CD4-positive, alpha-beta T cell (primary cell): Measurements from ENCODE around the gene MSL3. TPM values are rescaled to one million over a fixed set of nuclear protein-coding genes. Genes with fewer than 3 reads are reported as not detected.

Source experiments
- ATAC-seq: fragments of 200-7000 bp; cut with Tn5 transposase; one replicate; pipeline ENCODE4 v1.10.0; 2022; ENCODE audit warnings: mild to moderate bottlenecking; ENCODE audit not compliant: poor library complexity
- CTCF ChIA-PET: fragments of 350-600 bp; sonication (Branson Sonifier 250); formaldehyde crosslinking; loops from one replicate; lab custom pipeline; 2021; ENCODE audit warnings: antibody characterized with exemption, inconsistent platforms; lab: Charles Lee
- POLR2A ChIA-PET: fragments of 350-600 bp; sonication (Branson Sonifier 250); formaldehyde crosslinking; loops from one replicate; lab custom pipeline; 2021; ENCODE audit warnings: antibody characterized with exemption, inconsistent platforms; lab: Charles Lee
- DNase-seq, 14 experiments: peaks; one replicate each; pipeline ENCODE4 v3.0.0-alpha.2; 2013 to 2020; ENCODE audit warnings: mixed read lengths in 2 of 14
- H3K27ac ChIP-seq, 2 donors: one replicate each; pipeline versions ENCODE4 v1.5.1 to v1.7.0; 2013; ENCODE audit warnings: low read length in 2 of 2, low read depth in 1 of 2, mild to moderate bottlenecking in 1 of 2
- H3K27me3 ChIP-seq, 2 experiments: 1 replicate in 1 of 2; 2 replicates in 1 of 2; pipeline versions ENCODE4 v1.6.1 to v1.7.0; 2013; ENCODE audit warnings: low read length in 2 of 2, control low read depth in 1 of 2, mild to moderate bottlenecking in 1 of 2, moderate library complexity in 1 of 2; ENCODE audit not compliant: insufficient read depth in 2 of 2, control insufficient read depth in 1 of 2
- H3K36me3 ChIP-seq: one replicate; pipeline ENCODE4 v1.6.1; 2013; ENCODE audit warnings: low read length, control low read depth; ENCODE audit not compliant: insufficient read depth
- H3K4me1 ChIP-seq: one replicate; pipeline ENCODE4 v1.6.1; 2013; ENCODE audit warnings: low read length, control low read depth; ENCODE audit not compliant: insufficient read depth
- H3K4me3 ChIP-seq: one replicate; pipeline ENCODE4 v1.5.1; 2013; ENCODE audit warnings: mild to moderate bottlenecking, low read length, moderate library complexity
- H3K9me3 ChIP-seq, 2 experiments: 1 replicate in 1 of 2; 2 replicates in 1 of 2; pipeline versions ENCODE4 v1.6.1 to v1.7.0; 2013; ENCODE audit warnings: low read length in 2 of 2, mild to moderate bottlenecking in 2 of 2, control low read depth in 1 of 2, moderate library complexity in 1 of 2; ENCODE audit not compliant: control insufficient read depth in 1 of 2, insufficient read depth in 1 of 2
- H3K27ac Mint-ChIP-seq: one replicate; pipeline ENCODE4 v1.8.0; 2020; ENCODE audit warnings: mixed read lengths
- H3K27me3 Mint-ChIP-seq: one replicate; pipeline ENCODE4 v1.8.0; 2021; ENCODE audit warnings: mixed read lengths
- H3K36me3 Mint-ChIP-seq: one replicate; pipeline ENCODE4 v1.8.0; 2021; ENCODE audit warnings: low read depth, mixed read lengths
- H3K4me1 Mint-ChIP-seq: one replicate; pipeline ENCODE4 v1.8.0; 2021; ENCODE audit warnings: low read depth, mixed read lengths
- H3K4me3 Mint-ChIP-seq: one replicate; pipeline ENCODE4 v1.8.0; 2020; ENCODE audit warnings: mild to moderate bottlenecking, mixed read lengths
- H3K9me3 Mint-ChIP-seq: one replicate; pipeline ENCODE4 v1.8.0; 2020; ENCODE audit warnings: mixed read lengths
- intact Hi-C, 2 experiments: fragments of 100-400 bp; cut with DNase I in 1 of 2; cut with micrococcal nuclease in 1 of 2; formaldehyde crosslinking; loops; one replicate each; pipeline versions ENCODE4 v1.15.1 to v1.9.0; 2023 to 2025; cut with DNase I, micrococcal nuclease
- total RNA-seq, 174 experiments: library from RNA in 2 of 174; stranded (reverse) in 2 of 174; gene quantifications; one replicate each; pipeline ENCODE4 v1.2.3 and lab custom pipeline; 2021 to 2026
- TF ChIP-seq, protein P1 (sequence below): fragments of 200-600 bp; IDR thresholded peaks from one replicate; pipeline ENCODE4 v1.8.0; 2022; ENCODE audit warnings: antibody characterized with exemption, mild to moderate bottlenecking

The MSL3 gene
- total RNA-seq, 2 experiments from 2014 or later = 126 to 137 TPM

DNA sequence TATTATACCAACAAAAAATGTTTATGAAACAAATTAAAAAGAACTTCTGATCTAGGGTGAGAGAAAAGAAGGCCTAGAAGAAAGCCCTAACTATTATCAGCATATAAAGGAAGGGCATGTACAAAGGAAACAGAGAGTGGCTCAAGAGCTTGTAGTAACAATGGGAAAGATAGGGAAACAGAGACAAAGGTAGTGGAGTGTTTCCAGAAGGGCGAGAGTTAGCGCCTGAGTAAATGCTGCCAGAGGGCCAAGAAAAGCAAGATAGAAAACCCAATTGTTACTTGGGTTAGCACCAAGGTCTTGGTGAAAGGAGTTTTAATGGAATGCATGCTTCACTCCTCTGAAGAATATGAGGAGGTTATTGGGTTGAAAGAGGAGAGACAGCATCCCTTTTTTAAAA lies 16.5 kb upstream of the MSL3 start:
- TF ChIP-seq, protein P1, sequence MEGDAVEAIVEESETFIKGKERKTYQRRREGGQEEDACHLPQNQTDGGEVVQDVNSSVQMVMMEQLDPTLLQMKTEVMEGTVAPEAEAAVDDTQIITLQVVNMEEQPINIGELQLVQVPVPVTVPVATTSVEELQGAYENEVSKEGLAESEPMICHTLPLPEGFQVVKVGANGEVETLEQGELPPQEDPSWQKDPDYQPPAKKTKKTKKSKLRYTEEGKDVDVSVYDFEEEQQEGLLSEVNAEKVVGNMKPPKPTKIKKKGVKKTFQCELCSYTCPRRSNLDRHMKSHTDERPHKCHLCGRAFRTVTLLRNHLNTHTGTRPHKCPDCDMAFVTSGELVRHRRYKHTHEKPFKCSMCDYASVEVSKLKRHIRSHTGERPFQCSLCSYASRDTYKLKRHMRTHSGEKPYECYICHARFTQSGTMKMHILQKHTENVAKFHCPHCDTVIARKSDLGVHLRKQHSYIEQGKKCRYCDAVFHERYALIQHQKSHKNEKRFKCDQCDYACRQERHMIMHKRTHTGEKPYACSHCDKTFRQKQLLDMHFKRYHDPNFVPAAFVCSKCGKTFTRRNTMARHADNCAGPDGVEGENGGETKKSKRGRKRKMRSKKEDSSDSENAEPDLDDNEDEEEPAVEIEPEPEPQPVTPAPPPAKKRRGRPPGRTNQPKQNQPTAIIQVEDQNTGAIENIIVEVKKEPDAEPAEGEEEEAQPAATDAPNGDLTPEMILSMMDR = no peak
- Histone ChIP-seq H3K27me3 (no peaks in the 10 kb centered on the region), H3K4me3 (no peak overlapping the region), H3K36me3 (no peaks in the 10 kb centered on the region), H3K4me1 (no peaks in the 10 kb centered on the region), H3K27ac (no peak overlapping the region), H3K9me3 (no peaks in the 10 kb centered on the region)
- intact Hi-C loops = no loop called here
- no peaks in the 10 kb centered on the region for H3K36me3 Mint-ChIP-seq
- H3K27ac Mint-ChIP-seq = no peak overlapping the region
- ChIA-PET CTCF (no interaction called here), POLR2A (no interaction called here)
- no peaks in the 10 kb centered on the region for H3K4me1 Mint-ChIP-seq
- no peak for ATAC-seq
- H3K9me3 Mint-ChIP-seq = no peaks in the 10 kb centered on the region
- H3K4me3 Mint-ChIP-seq = no peak overlapping the region
- DNase-seq = no peak
- peaks cover 5% of the 10 kb centered on the region for H3K27me3 Mint-ChIP-seq

DNA sequence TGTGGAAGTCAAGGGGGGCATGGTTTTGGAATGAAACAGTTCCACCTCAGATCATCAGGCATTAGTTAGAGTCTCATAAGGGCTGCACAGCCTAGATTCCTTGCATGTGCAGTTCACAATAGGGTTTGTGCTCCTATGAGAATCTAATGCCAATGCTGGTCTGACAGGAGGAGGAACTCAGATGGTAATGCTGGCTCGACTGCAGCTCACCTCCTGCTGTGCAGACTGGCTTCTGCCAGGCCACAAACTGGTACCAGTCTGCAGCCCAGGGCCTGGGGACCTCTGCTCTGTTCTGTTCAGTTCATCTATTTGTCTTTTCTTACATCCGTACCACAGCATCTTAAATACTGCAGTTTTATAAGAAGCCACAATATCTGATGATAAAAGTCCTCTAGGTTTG lies 12.2 kb upstream of the MSL3 start:
- intact Hi-C loops = no loop called here
- POLR2A ChIA-PET = no interaction called here

DNA sequence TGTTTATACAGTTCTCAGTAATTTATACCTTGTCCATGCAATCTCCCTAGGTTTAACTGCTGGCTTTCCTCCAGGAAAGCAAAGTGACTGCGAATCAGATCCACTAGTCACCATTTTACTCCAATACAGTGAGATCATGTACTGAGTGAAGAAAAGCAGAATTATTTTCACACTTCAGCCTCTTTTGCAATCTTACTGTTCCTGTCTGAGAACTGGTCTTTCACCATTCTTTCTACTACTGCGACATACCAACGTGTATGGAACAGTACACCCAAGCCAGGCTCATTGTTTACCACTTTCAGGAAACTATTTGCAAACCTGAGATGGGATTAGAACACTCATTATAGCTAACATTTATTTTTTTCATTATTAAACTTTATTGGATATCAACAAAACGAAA lies 8.0 kb upstream of the MSL3 start:
- Mint-ChIP-seq H3K36me3 (no peaks in the 10 kb centered on the region), H3K27ac (no peak overlapping the region), H3K9me3 (no peaks in the 10 kb centered on the region), H3K4me1 (no peaks in the 10 kb centered on the region), H3K4me3 (no peak overlapping the region), H3K27me3 (no peaks in the 10 kb centered on the region)
- Histone ChIP-seq H3K4me1 (no peaks in the 10 kb centered on the region), H3K27me3 (no peaks in the 10 kb centered on the region), H3K4me3 (no peak overlapping the region), H3K9me3 (no peaks in the 10 kb centered on the region), H3K36me3 (no peaks in the 10 kb centered on the region), H3K27ac (no peak overlapping the region)
- intact Hi-C loops = loop anchor here in 1 of 2 experiments (10.0 kb wide), 2 partner anchors 635 to 1735 kb away; partner anchors contain the start of gene HCCS
- no peak for ATAC-seq
- ChIA-PET CTCF (no interaction called here), POLR2A (no interaction called here)
- TF ChIP-seq, protein P1 = no peak
- DNase-seq = no peak

More for the DNA sequence above, 12.2 kb upstream of the MSL3 start:
- Histone ChIP-seq H3K27ac (no peak overlapping the region), H3K4me3 (no peak overlapping the region), H3K4me1 (no peaks in the 10 kb centered on the region), H3K36me3 (no peaks in the 10 kb centered on the region), H3K27me3 (no peaks in the 10 kb centered on the region), H3K9me3 (no peaks in the 10 kb centered on the region)
- ATAC-seq (no peak), DNase-seq (no peak)
- H3K9me3 Mint-ChIP-seq = no peaks in the 10 kb centered on the region
- CTCF ChIA-PET = no interaction called here
- H3K4me1 Mint-ChIP-seq = no peaks in the 10 kb centered on the region
- no peak overlapping the region for H3K4me3 Mint-ChIP-seq
- H3K27ac Mint-ChIP-seq = no peak overlapping the region
- H3K27me3 Mint-ChIP-seq = no peaks in the 10 kb centered on the region
- H3K36me3 Mint-ChIP-seq = no peaks in the 10 kb centered on the region
- TF ChIP-seq, protein P1 = no peak
